Endothelial cell of umbilical vein (primary cell): Measurements from ENCODE around the gene AKT3. TPM values are rescaled to one million over a fixed set of nuclear protein-coding genes. Genes with fewer than 3 reads are reported as not detected.

ENCODE experiments used
- BruUV-seq: library from RNA; stranded (reverse); fragments of 400-500 nt; replicated peaks from 2 replicates; lab custom pipeline; 2021; lab: Mats Ljungman, UMichigan
- CTCF ChIA-PET: fragments of 300-600, 350-600 bp; sonication (Branson Sonifier 250); formaldehyde crosslinking; loops from one replicate; lab custom pipeline; 2021; ENCODE audit warnings: antibody characterized with exemption, inconsistent platforms; lab: Charles Lee
- POLR2A ChIA-PET: fragments of 300-600, 350-600 bp; sonication (Branson Sonifier 250); formaldehyde crosslinking; loops from one replicate; lab custom pipeline; 2021; ENCODE audit warnings: antibody characterized with exemption, inconsistent platforms; lab: Charles Lee
- DNase-seq: peaks from one replicate; pipeline ENCODE4 v3.0.0-alpha.2; 2011; ENCODE audit warnings: low read depth, low spot score
- FAIRE-seq: peaks from 2 replicates; lab custom pipeline; 2011; peaks lifted over from hg19 to GRCh38; lab: Jason Lieb, UNC
- H2AFZ ChIP-seq: 2 replicates; pipeline ENCODE4 v1.6.0; 2012; ENCODE audit warnings: low read depth, low read length, control low read depth, inconsistent platforms
- H3K27ac ChIP-seq: 2 replicates; pipeline ENCODE4 v1.5.1; 2011; ENCODE audit warnings: low read depth, mild to moderate bottlenecking, control low read depth, low read length, moderate library complexity; ENCODE audit not compliant: insufficient read depth
- H3K27me3 ChIP-seq, 2 experiments: 2 replicates each; pipeline versions ENCODE4 v1.6.0 to v1.6.1; 2011; ENCODE audit warnings: low read length in 2 of 2, mixed read lengths in 1 of 2; ENCODE audit not compliant: control insufficient read depth in 2 of 2, insufficient read depth in 2 of 2
- H3K36me3 ChIP-seq, 2 experiments: 2 replicates in 1 of 2; 3 replicates in 1 of 2; pipeline ENCODE4 v1.5.1; 2011; ENCODE audit warnings: low read length in 2 of 2, mild to moderate bottlenecking in 1 of 2, moderate library complexity in 1 of 2; ENCODE audit not compliant: control insufficient read depth in 2 of 2, insufficient read depth in 2 of 2; ENCODE audit errors: extremely low read depth in 1 of 2
- H3K4me1 ChIP-seq: 3 replicates; pipeline ENCODE4 v1.5.1; 2011; ENCODE audit warnings: mild to moderate bottlenecking, low read length; ENCODE audit not compliant: control insufficient read depth, insufficient read depth; ENCODE audit errors: extremely low read depth
- H3K4me2 ChIP-seq: 2 replicates; pipeline ENCODE4 v1.6.1; 2011; ENCODE audit warnings: low read length, control low read depth, mixed read lengths; ENCODE audit not compliant: insufficient read depth
- H3K4me3 ChIP-seq, 3 experiments: fragments of 200-600 bp in 1 of 3; sonication (generic), shearing (Covaris generic) in 1 of 3; replicated peaks in 1 of 3; 2 replicates each; pipeline ENCODE4 v1.5.1; 2011 to 2016; ENCODE audit warnings: control low read depth in 3 of 3, low read length in 3 of 3, mild to moderate bottlenecking in 2 of 3, inconsistent platforms in 1 of 3, low read depth in 1 of 3, moderate library complexity in 1 of 3; ENCODE audit not compliant: insufficient read depth in 1 of 3
- H3K79me2 ChIP-seq: 2 replicates; pipeline ENCODE4 v1.6.0; 2012; ENCODE audit warnings: low read length, inconsistent platforms; ENCODE audit not compliant: control insufficient read depth, insufficient read depth
- H3K9ac ChIP-seq: replicated peaks from 2 replicates; pipeline ENCODE3; 2011; ENCODE audit warnings: low read length, control low read depth; ENCODE audit not compliant: insufficient read depth; ENCODE audit errors: extremely low read depth
- H3K9me1 ChIP-seq: replicated peaks from 3 replicates; pipeline ENCODE4 v1.6.0; 2011; ENCODE audit warnings: mild to moderate bottlenecking, low read length; ENCODE audit not compliant: control insufficient read depth, insufficient read depth; ENCODE audit errors: extremely low read depth
- H3K9me3 ChIP-seq: replicated peaks from 2 replicates; pipeline ENCODE4 v1.5.1; 2012; ENCODE audit warnings: low read length, inconsistent platforms; ENCODE audit not compliant: control insufficient read depth, insufficient read depth
- H4K20me1 ChIP-seq: replicated peaks from 2 replicates; pipeline ENCODE3; 2011; ENCODE audit warnings: mild to moderate bottlenecking, low read length; ENCODE audit not compliant: control insufficient read depth, insufficient read depth; ENCODE audit errors: extremely low read depth
- CTCF ChIP-seq, 2 donors: IDR thresholded peaks; 1 replicate in 1 of 2; 2 replicates in 1 of 2; pipeline ENCODE4 v1.5.1; 2011; ENCODE audit warnings: low read length in 2 of 2, mild to moderate bottlenecking in 2 of 2, moderate library complexity in 2 of 2, control low read depth in 1 of 2, inconsistent platforms in 1 of 2, low read depth in 1 of 2; ENCODE audit not compliant: insufficient read depth in 1 of 2; ENCODE audit errors: extremely low read depth in 1 of 2
- EZH2 ChIP-seq: IDR thresholded peaks from 2 replicates; pipeline ENCODE4 v1.6.1; 2012; ENCODE audit warnings: borderline replicate concordance, low read depth, mild to moderate bottlenecking, moderate library complexity, low read length, inconsistent platforms; ENCODE audit not compliant: severe bottlenecking
- FOS ChIP-seq: IDR thresholded peaks from 2 replicates; pipeline ENCODE4 v1.6.1; 2011; ENCODE audit warnings: mild to moderate bottlenecking, low read length, moderate library complexity, borderline replicate concordance; ENCODE audit not compliant: insufficient read depth
- JUN ChIP-seq: IDR thresholded peaks from 2 replicates; pipeline ENCODE4 v1.6.1; 2011; ENCODE audit warnings: borderline replicate concordance, low read depth; ENCODE audit not compliant: insufficient read length, insufficient read depth
- MYC ChIP-seq: IDR thresholded peaks from one replicate; pipeline ENCODE4 v1.6.1; 2011; ENCODE audit warnings: mild to moderate bottlenecking, low read depth, low read length
- POLR2A ChIP-seq: IDR thresholded peaks from 2 replicates; pipeline ENCODE4 v1.6.1; 2012; ENCODE audit warnings: low read depth, mild to moderate bottlenecking, control low read depth, low read length
- POLR2AphosphoS5 ChIP-seq: IDR thresholded peaks from 2 replicates; pipeline ENCODE4 v1.6.1; 2012; ENCODE audit warnings: low read depth, mild to moderate bottlenecking, control low read depth, low read length, moderate library complexity; ENCODE audit not compliant: insufficient read depth
- dilution Hi-C: fragments of 300-500 bp; cut with MboI; formaldehyde crosslinking; loops from one replicate; pipeline ENCODE4 v1.15.0; 2019; ENCODE audit warnings: low sequenced_read_pairs; ENCODE audit not compliant: extremely low pct_ligation_motif_present
- intact Hi-C: fragments of 100-400 bp; cut with micrococcal nuclease; formaldehyde crosslinking; loops from one replicate; pipeline ENCODE4 v1.10.0; 2022
- polyA plus RNA-seq, 4 experiments: library from polyadenylated mRNA; depleted of rRNA in 3 of 4; stranded (reverse) in 3 of 4; unstranded in 1 of 4; fragments of >200 nt; gene quantifications; 2 replicates each; pipeline versions ENCODE4 v1.2.1 to v1.2.3, GENCODE V29; 2011 to 2012; ENCODE audit warnings: missing spikeins in 1 of 4
- total RNA-seq: library from RNA; stranded (reverse); gene quantifications from 2 replicates; pipeline ENCODE4 v1.2.3, GENCODE V29; 2021
- TF ChIP-seq, protein P1 (sequence below): IDR thresholded peaks from 2 replicates; pipeline ENCODE4 v1.6.1; 2011; ENCODE audit not compliant: insufficient read depth, insufficient read length

AKT3 gene
- total and polyA plus RNA-seq, 2 donors (not counting 3 experiments of a cell fraction or from before 2014, with no cell fraction given): 20.6 to 97.1 TPM

GRCh38 chr1:243727503-243728203 is 122.4 kb downstream of the AKT3 start:
- dilution Hi-C loops: no loop called here
- intact Hi-C loops: no loop called here
- no peak overlapping the region for H3K27ac ChIP-seq
- DNase-seq (no peak), FAIRE-seq (no peak)
- H3K27me3 ChIP-seq: no peaks in the 10 kb centered on the region
- ChIA-PET CTCF (no interaction called here), POLR2A (no interaction called here)
- H3K36me3 ChIP-seq: no peaks in the 10 kb centered on the region
- H4K20me1 ChIP-seq: no peaks in the 10 kb centered on the region
- H3K4me2 ChIP-seq: no peak overlapping the region
- no peaks in the 10 kb centered on the region for H3K9me3 ChIP-seq
- no peaks in the 10 kb centered on the region for H3K9me1 ChIP-seq
- H3K79me2 ChIP-seq: peaks cover 19% of the 10 kb centered on the region
- TF ChIP-seq MYC (no peak), JUN (no peak), POLR2A (no peak), CTCF (IDR thresholded peaks at IDR 0.05; ENCODE audit: extremely low read depth in 1 of 2, insufficient read depth in 1 of 2, low read depth in 1 of 2, low read length in 2 of 2) (no peak), POLR2AphosphoS5 (no peak), EZH2 (no peak), FOS (no peak)
- TF ChIP-seq, protein P1, sequence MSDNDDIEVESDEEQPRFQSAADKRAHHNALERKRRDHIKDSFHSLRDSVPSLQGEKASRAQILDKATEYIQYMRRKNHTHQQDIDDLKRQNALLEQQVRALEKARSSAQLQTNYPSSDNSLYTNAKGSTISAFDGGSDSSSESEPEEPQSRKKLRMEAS: no peak
- H3K4me3 ChIP-seq: no peak overlapping the region
- no peak overlapping the region for H3K9ac ChIP-seq
- H2AFZ ChIP-seq: no peak overlapping the region
- BruUV-seq: no TSS peak
- H3K4me1 ChIP-seq: peaks cover 2% of the 10 kb centered on the region
